Activated CD8-positive, alpha-beta memory T cell treated with anti-CD3 and anti-CD28 coated beads, Interleukin-2, amount 50 U/mL, for 48 hours (primary cell): ENCODE results near the gene BTBD6.
"Not testable (repeated sequence)": the region's sequence is repeated elsewhere in the genome, so short reads cannot be mapped to it uniquely, and the experiment has no call there.

Experiments used
- DNase-seq: peaks from one replicate; pipeline ENCODE4 v3.0.0-alpha.2; 2020

Gene BTBD6

DNA sequence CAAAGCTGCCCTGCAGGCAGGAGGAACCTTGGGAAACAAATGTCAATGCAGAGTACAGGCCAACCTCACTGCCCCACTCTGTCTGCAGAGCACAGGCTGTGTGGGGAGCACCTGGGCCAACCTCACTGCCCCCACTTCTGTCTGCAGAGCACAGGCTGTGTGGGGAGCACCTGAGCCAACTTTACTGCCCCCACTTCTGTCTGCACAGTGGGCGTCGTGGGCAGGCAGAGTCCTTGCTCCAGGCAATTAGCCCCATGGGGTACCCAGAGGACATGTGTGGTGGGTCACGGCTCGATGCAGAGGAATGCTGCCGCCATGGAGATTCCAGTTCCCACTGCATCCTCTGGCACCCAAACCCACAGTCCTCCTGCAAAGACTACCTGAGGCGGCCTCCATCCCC is 26.3 kb downstream of the BTBD6 start:
- DNase-seq, result no peak

DNA sequence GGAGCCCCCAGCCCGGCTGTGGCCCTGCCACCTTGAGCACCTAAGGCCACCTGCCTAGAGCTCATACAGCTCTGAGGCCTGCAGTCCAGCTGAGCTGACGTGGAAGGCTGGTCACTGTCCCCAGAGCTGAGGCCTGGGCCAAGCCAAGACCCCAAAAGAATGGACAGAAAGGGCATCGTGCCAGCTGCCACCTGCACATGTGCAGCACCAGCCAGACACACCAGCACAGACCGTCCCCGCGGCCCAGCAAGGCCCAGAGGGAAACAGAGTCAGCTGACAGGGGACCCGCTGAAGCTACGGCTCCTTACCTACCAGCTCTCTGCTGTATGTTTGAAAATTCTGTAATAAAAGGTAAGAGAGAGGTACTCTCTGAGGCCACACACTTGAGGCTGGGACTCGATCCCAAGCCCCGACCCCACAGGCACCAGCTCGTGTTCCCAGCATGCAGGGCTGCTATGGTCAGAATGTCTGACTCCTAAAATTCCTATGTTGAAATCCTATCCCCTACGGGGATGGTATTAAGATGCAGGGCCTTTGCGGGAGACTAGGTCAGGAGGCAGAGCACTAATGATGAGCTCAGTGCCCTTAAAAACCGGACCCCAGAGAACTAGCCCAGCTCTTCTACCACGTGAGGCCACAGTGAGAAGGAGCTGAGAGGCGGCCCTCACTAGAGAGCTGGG is 27.1 kb downstream of the BTBD6 start:
- no peak for DNase-seq

DNA sequence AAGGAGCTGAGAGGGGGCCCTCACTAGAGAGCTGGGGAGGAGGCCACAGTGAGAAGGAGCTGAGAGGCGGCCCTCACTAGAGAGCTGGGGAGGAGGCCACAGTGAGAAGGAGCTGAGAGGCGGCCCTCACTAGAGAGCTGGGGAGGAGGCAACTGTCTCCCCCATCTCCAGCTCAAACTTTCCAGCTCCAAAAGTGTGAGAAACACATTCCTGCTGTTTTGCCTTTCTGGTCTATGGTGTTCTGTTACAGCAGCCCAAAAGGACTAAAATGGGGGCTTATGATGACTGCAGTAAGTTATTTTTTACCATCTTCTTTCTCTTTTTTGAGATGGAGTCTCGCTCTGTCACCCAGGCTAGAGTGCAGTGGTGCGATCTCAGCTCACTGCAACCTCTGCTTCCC is 29.1 kb downstream of the BTBD6 start:
- DNase-seq, result not testable (repeated sequence)

DNA sequence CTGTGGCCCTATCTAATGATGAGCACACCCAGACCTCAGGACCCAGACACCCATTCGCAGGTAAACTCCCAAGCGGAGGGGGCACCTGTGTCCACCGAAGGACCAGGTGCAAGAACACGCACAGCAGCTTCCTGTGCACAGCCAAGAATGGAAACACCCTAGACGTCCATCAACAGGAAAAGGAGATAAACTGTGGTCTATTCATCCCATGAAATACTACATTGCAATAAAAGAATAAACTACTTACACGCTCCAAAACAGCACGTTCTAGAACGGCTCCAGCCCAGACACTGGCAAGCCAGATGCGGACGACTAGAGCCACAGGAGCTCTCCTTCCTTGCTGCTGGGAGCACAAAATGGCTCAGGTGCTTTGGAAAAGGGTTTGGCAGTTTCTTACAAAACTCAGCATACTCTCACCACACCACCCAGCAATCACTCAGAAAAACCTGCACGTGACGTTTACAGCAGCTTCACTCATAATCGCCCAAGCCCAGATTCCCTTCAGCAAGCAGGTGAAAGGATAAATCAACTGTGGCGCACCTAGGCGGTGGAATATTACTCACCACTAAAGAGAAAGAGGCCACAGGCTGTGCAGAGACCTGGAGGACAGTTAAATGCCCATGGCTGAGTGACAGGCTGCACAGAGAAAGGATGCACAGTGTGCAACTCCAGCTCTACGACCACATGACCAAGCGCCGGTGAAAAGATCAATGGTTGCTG is 31.5 kb downstream of the BTBD6 start:
- no peak for DNase-seq

- no peak for DNase-seq
Observed at GRCh38 chr14:105280525-105280924, 32.2 kb downstream of the BTBD6 start.

GRCh38 chr14:105281371-105282097 is 33.2 kb downstream of the BTBD6 start:
- DNase-seq, result no peak

DNA sequence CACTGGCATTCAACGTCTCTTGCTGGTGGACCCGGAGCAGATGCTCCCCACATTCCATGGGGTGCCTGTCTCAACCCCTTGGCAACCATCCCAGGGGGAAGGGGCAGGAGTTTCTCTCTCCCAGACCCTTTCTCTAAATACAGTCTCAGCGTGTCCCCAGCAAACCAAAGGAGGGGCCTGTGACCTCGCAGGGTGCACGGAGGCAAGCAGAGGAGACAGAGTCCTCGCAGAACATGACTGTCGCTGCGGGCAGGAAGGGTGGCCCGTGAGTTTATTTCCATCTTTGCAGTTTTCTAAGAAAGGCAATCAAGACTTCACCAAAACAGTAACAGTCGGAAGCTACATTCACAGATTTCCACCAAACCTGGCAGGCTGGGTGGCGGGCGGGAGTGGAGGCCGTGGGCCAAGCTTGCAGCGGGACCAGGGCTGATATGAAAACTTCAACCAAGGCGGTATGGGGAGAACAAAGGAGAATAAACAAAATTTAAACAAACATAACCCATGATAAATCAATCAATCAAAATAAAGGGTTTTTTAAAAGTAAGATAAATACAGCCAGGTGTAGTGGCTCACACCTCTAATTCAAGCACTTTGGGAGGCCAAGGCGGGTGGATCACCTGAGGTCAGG is 33.9 kb downstream of the BTBD6 start:
- DNase-seq, result no peak

DNA sequence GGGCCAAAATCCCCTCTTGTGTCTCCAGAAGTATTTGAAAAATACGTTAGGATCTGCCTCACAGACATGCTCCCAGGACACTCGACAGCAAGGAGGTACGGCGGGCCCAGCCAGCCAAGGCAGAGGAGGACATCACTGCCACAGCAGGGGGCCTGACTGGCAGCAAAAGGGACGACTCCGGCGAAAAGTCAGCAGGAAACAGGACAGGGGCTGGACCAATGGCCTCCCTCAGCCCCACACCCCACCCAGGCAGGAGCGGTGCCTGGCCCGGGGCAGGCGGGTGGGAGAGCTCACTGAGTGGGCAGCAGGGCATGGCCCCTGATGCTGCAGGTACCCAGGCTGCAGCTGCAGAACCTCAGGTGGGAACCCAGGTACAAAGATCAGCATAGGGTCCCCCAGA is 34.7 kb downstream of the BTBD6 start:
- no peak for DNase-seq

DNA sequence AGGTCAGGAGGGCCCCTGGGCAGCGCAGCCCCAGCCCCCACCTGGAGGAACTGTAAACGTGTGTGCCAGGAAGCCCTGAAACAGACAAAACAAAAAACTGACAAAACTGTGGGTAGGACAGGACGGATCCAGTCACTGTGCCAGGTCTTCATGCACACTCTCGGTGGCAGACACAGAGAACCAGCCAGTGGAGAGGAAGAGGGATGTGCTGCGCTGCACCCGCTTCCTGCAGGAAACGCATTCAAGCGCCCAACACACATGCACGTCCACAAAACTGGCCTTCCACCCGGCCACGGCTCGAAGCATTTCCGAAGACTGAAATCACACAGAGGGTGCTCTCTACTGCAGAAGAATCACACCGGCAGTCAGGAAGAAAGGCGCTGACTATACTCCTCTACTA is 35.6 kb downstream of the BTBD6 start:
- DNase-seq, result no peak

DNA sequence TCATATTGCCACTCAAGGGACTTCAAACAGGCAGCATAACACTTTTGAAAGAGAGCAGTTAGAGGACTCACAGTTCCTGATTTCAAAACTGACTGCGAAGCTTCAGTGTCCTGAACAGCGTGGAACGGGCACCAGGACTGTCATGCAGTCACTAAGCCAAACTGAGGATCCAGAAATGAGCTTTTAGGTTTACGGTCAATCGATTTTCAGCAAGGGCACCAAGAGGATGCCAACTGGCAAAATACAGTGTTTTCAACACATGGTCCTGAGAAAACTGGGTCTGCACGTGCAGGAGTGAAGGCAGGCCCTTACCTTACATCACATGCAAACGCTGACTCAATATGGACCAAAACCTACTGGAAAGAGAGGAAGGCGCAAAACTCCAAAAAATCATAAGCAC is 36.8 kb downstream of the BTBD6 start:
- no peak for DNase-seq

- no peak for DNase-seq
Observed at GRCh38 chr14:105286759-105287144, 38.4 kb downstream of the BTBD6 start.

DNA sequence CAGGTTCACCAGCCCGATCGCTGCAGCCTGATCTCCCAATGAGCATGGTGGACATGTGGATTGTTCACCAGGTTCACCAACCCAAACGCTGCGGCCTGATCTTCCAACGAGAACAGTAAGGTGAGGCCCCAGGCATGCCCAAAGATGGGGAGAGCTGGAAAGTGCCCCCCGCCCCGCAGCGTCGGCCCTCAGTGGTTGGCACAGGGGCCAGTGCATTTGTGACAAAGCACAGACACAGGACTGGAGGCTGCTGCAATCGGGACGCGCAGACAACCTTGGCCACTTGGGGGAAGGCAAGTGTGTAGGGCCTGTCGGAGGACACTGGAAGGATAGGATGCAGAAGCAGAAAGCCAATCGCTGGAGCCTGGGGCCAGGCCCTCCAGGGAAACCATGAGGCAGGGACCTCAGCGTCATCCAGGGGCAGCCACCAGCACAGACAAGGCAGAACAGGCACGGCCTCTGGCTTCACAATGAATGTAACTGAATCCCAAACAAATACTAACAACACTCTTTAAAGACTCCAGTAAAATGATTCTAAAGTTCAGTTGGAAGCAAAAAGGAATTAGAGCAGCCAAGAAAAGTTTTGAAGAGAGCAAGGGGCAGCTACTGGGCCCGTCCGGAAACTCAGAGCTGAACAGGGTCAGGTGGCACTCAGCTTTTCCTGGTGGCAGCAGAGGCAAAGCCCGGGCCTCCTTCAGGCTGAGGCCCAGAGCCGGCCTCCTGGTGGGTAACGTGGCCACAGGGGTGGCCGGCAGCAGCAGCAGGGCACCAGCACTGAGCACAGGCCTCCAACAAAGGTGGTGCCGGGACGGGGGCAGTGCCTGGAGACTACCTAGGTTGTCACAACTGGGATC is 39.1 kb downstream of the BTBD6 start:
- no peak for DNase-seq

DNA sequence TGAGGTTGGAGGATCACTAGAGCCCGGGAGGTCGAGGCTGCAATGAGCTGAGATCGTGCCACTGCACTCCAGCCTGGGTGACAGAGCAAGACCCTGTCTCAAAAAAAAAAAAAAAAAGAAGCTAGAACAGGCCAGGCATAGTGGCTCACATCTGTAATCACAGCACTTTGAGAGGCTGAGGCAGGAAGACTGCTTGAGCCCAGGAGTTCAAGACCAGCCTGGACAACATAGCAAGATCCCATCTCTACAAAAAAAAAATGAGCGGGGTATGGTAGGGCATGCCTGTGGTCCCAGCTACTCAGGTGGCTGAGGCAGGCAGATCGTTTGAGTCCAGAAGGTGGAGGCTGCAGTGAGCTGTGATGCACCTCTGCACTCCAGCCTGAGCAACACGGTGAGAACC is 40.6 kb downstream of the BTBD6 start:
- DNase-seq, result not testable (repeated sequence)

GRCh38 chr14:105290621-105291346 is 42.5 kb downstream of the BTBD6 start:
- no peak for DNase-seq

- DNase-seq, result peak; percentile 61
Observed at GRCh38 chr14:105292826-105293711, 44.7 kb downstream of the BTBD6 start.

- DNase-seq, result peak; percentile 78
Observed at GRCh38 chr14:105294142-105294597, 45.8 kb downstream of the BTBD6 start.

GRCh38 chr14:105297311-105297710 is 49.0 kb downstream of the BTBD6 start:
- not testable (repeated sequence) for DNase-seq

GRCh38 chr14:105299654-105300541 is 51.6 kb downstream of the BTBD6 start:
- no peak for DNase-seq
